Endothelial cell of umbilical vein (primary cell): ENCODE results near the gene ARNT2. TPM values are rescaled to one million over a fixed set of nuclear protein-coding genes. Genes with fewer than 3 reads are reported as not detected.
"Not testable (repeated sequence)": the region's sequence is repeated elsewhere in the genome, so short reads cannot be mapped to it uniquely, and the experiment has no call there.

Source experiments
- BruUV-seq: library from RNA; stranded (reverse); fragments of 400-500 nt; replicated peaks from 2 replicates; lab custom pipeline; 2021; lab: Mats Ljungman, UMichigan
- CTCF ChIA-PET: fragments of 300-600, 350-600 bp; sonication (Branson Sonifier 250); formaldehyde crosslinking; loops from one replicate; lab custom pipeline; 2021; ENCODE audit warnings: antibody characterized with exemption, inconsistent platforms; lab: Charles Lee
- POLR2A ChIA-PET: fragments of 300-600, 350-600 bp; sonication (Branson Sonifier 250); formaldehyde crosslinking; loops from one replicate; lab custom pipeline; 2021; ENCODE audit warnings: antibody characterized with exemption, inconsistent platforms; lab: Charles Lee
- DNase-seq: peaks from one replicate; pipeline ENCODE4 v3.0.0-alpha.2; 2011; ENCODE audit warnings: low read depth, low spot score
- FAIRE-seq: peaks from 2 replicates; lab custom pipeline; 2011; peaks lifted over from hg19 to GRCh38; lab: Jason Lieb, UNC
- H2AFZ ChIP-seq: 2 replicates; pipeline ENCODE4 v1.6.0; 2012; ENCODE audit warnings: low read depth, low read length, control low read depth, inconsistent platforms
- H3K27ac ChIP-seq: 2 replicates; pipeline ENCODE4 v1.5.1; 2011; ENCODE audit warnings: low read depth, mild to moderate bottlenecking, control low read depth, low read length, moderate library complexity; ENCODE audit not compliant: insufficient read depth
- H3K27me3 ChIP-seq, 2 experiments: 2 replicates each; pipeline versions ENCODE4 v1.6.0 to v1.6.1; 2011; ENCODE audit warnings: low read length in 2 of 2, mixed read lengths in 1 of 2; ENCODE audit not compliant: control insufficient read depth in 2 of 2, insufficient read depth in 2 of 2
- H3K36me3 ChIP-seq, 2 experiments: 2 replicates in 1 of 2; 3 replicates in 1 of 2; pipeline ENCODE4 v1.5.1; 2011; ENCODE audit warnings: low read length in 2 of 2, mild to moderate bottlenecking in 1 of 2, moderate library complexity in 1 of 2; ENCODE audit not compliant: control insufficient read depth in 2 of 2, insufficient read depth in 2 of 2; ENCODE audit errors: extremely low read depth in 1 of 2
- H3K4me1 ChIP-seq: 3 replicates; pipeline ENCODE4 v1.5.1; 2011; ENCODE audit warnings: mild to moderate bottlenecking, low read length; ENCODE audit not compliant: control insufficient read depth, insufficient read depth; ENCODE audit errors: extremely low read depth
- H3K4me2 ChIP-seq: 2 replicates; pipeline ENCODE4 v1.6.1; 2011; ENCODE audit warnings: low read length, control low read depth, mixed read lengths; ENCODE audit not compliant: insufficient read depth
- H3K4me3 ChIP-seq, 3 experiments: fragments of 200-600 bp in 1 of 3; sonication (generic), shearing (Covaris generic) in 1 of 3; replicated peaks in 1 of 3; 2 replicates each; pipeline ENCODE4 v1.5.1; 2011 to 2016; ENCODE audit warnings: control low read depth in 3 of 3, low read length in 3 of 3, mild to moderate bottlenecking in 2 of 3, inconsistent platforms in 1 of 3, low read depth in 1 of 3, moderate library complexity in 1 of 3; ENCODE audit not compliant: insufficient read depth in 1 of 3
- H3K79me2 ChIP-seq: 2 replicates; pipeline ENCODE4 v1.6.0; 2012; ENCODE audit warnings: low read length, inconsistent platforms; ENCODE audit not compliant: control insufficient read depth, insufficient read depth
- H3K9ac ChIP-seq: replicated peaks from 2 replicates; pipeline ENCODE3; 2011; ENCODE audit warnings: low read length, control low read depth; ENCODE audit not compliant: insufficient read depth; ENCODE audit errors: extremely low read depth
- H3K9me1 ChIP-seq: replicated peaks from 3 replicates; pipeline ENCODE4 v1.6.0; 2011; ENCODE audit warnings: mild to moderate bottlenecking, low read length; ENCODE audit not compliant: control insufficient read depth, insufficient read depth; ENCODE audit errors: extremely low read depth
- H3K9me3 ChIP-seq: replicated peaks from 2 replicates; pipeline ENCODE4 v1.5.1; 2012; ENCODE audit warnings: low read length, inconsistent platforms; ENCODE audit not compliant: control insufficient read depth, insufficient read depth
- H4K20me1 ChIP-seq: replicated peaks from 2 replicates; pipeline ENCODE3; 2011; ENCODE audit warnings: mild to moderate bottlenecking, low read length; ENCODE audit not compliant: control insufficient read depth, insufficient read depth; ENCODE audit errors: extremely low read depth
- CTCF ChIP-seq, 2 donors: IDR thresholded peaks; 1 replicate in 1 of 2; 2 replicates in 1 of 2; pipeline ENCODE4 v1.5.1; 2011; ENCODE audit warnings: low read length in 2 of 2, mild to moderate bottlenecking in 2 of 2, moderate library complexity in 2 of 2, control low read depth in 1 of 2, inconsistent platforms in 1 of 2, low read depth in 1 of 2; ENCODE audit not compliant: insufficient read depth in 1 of 2; ENCODE audit errors: extremely low read depth in 1 of 2
- EZH2 ChIP-seq: IDR thresholded peaks from 2 replicates; pipeline ENCODE4 v1.6.1; 2012; ENCODE audit warnings: borderline replicate concordance, low read depth, mild to moderate bottlenecking, moderate library complexity, low read length, inconsistent platforms; ENCODE audit not compliant: severe bottlenecking
- FOS ChIP-seq: IDR thresholded peaks from 2 replicates; pipeline ENCODE4 v1.6.1; 2011; ENCODE audit warnings: mild to moderate bottlenecking, low read length, moderate library complexity, borderline replicate concordance; ENCODE audit not compliant: insufficient read depth
- GATA2 ChIP-seq: IDR thresholded peaks from 2 replicates; pipeline ENCODE4 v1.7.0; 2011; ENCODE audit warnings: low read depth, mild to moderate bottlenecking, moderate library complexity, mixed read lengths, low read length; ENCODE audit not compliant: insufficient read length, insufficient read depth
- JUN ChIP-seq: IDR thresholded peaks from 2 replicates; pipeline ENCODE4 v1.6.1; 2011; ENCODE audit warnings: borderline replicate concordance, low read depth; ENCODE audit not compliant: insufficient read length, insufficient read depth
- MAX ChIP-seq: IDR thresholded peaks from 2 replicates; pipeline ENCODE4 v1.6.1; 2011; ENCODE audit not compliant: insufficient read depth, insufficient read length
- MYC ChIP-seq: IDR thresholded peaks from one replicate; pipeline ENCODE4 v1.6.1; 2011; ENCODE audit warnings: mild to moderate bottlenecking, low read depth, low read length
- POLR2A ChIP-seq: IDR thresholded peaks from 2 replicates; pipeline ENCODE4 v1.6.1; 2012; ENCODE audit warnings: low read depth, mild to moderate bottlenecking, control low read depth, low read length
- POLR2AphosphoS5 ChIP-seq: IDR thresholded peaks from 2 replicates; pipeline ENCODE4 v1.6.1; 2012; ENCODE audit warnings: low read depth, mild to moderate bottlenecking, control low read depth, low read length, moderate library complexity; ENCODE audit not compliant: insufficient read depth
- dilution Hi-C: fragments of 300-500 bp; cut with MboI; formaldehyde crosslinking; loops from one replicate; pipeline ENCODE4 v1.15.0; 2019; ENCODE audit warnings: low sequenced_read_pairs; ENCODE audit not compliant: extremely low pct_ligation_motif_present
- intact Hi-C: fragments of 100-400 bp; cut with micrococcal nuclease; formaldehyde crosslinking; loops from one replicate; pipeline ENCODE4 v1.10.0; 2022
- polyA plus RNA-seq, 4 experiments: library from polyadenylated mRNA; depleted of rRNA in 3 of 4; stranded (reverse) in 3 of 4; unstranded in 1 of 4; fragments of >200 nt; gene quantifications; 2 replicates each; pipeline versions ENCODE4 v1.2.1 to v1.2.3, GENCODE V29; 2011 to 2012; ENCODE audit warnings: missing spikeins in 1 of 4
- total RNA-seq: library from RNA; stranded (reverse); gene quantifications from 2 replicates; pipeline ENCODE4 v1.2.3, GENCODE V29; 2021

Gene ARNT2
- total and polyA plus RNA-seq, 2 donors (not counting 3 experiments of a cell fraction or from before 2014, with no cell fraction given) = 0.03 to 0.20 TPM

GRCh38 chr15:80390942-80391341, 13.2 kb upstream of the ARNT2 start:
- H3K9me3 ChIP-seq, H3K27ac ChIP-seq, H3K4me2 ChIP-seq, POLR2A ChIA-PET, H2AFZ ChIP-seq, H3K4me3 ChIP-seq, H3K36me3 ChIP-seq, H3K9me1 ChIP-seq, H3K27me3 ChIP-seq, H3K79me2 ChIP-seq, BruUV-seq, CTCF ChIA-PET, intact Hi-C loops, H4K20me1 ChIP-seq, H3K4me1 ChIP-seq, H3K9ac ChIP-seq, DNase-seq, FAIRE-seq, dilution Hi-C loops: not testable (repeated sequence)

- intact Hi-C loops = no loop called here
These were observed 8.6 kb upstream of the ARNT2 start for GRCh38 chr15:80395616-80396015.

More at GRCh38 chr15:80395616-80396015, 8.6 kb upstream of the ARNT2 start:
- Histone ChIP-seq H3K9ac (no peak overlapping the region), H3K79me2 (no peaks in the 10 kb centered on the region), H3K36me3 (no peaks in the 10 kb centered on the region), H3K9me3 (no peaks in the 10 kb centered on the region), H2AFZ (no peak overlapping the region), H3K4me3 (no peak overlapping the region), H3K4me2 (no peak overlapping the region), H3K9me1 (no peaks in the 10 kb centered on the region), H3K27me3 (no peaks in the 10 kb centered on the region), H3K4me1 (no peaks in the 10 kb centered on the region), H3K27ac (no peak overlapping the region), H4K20me1 (no peaks in the 10 kb centered on the region)
- dilution Hi-C loops = no loop called here
- FAIRE-seq = no peak
- DNase-seq = no peak
- ChIA-PET CTCF (no interaction called here), POLR2A (no interaction called here)
- no TSS peak for BruUV-seq
- TF ChIP-seq MAX (no peak), CTCF (IDR thresholded peaks at IDR 0.05; ENCODE audit: extremely low read depth in 1 of 2, insufficient read depth in 1 of 2, low read depth in 1 of 2, low read length in 2 of 2) (no peak), FOS (no peak), POLR2AphosphoS5 (no peak), EZH2 (no peak), MYC (no peak), JUN (no peak), GATA2 (no peak), POLR2A (no peak)
